HL-60 (cell line): ENCODE results near the gene MARCO.

Source experiments
- CTCF ChIP-seq: IDR thresholded peaks from one replicate; pipeline ENCODE4 v1.5.1; 2011; ENCODE audit warnings: low read length, control low read depth, inconsistent platforms; ENCODE audit not compliant: insufficient read depth
- GABPA ChIP-seq: IDR thresholded peaks from 2 replicates; pipeline ENCODE4 v1.6.1; 2012; ENCODE audit warnings: low read depth
- POLR2AphosphoS5 ChIP-seq: IDR thresholded peaks from 2 replicates; pipeline ENCODE4 v1.6.1; 2012; ENCODE audit warnings: low read depth
- REST ChIP-seq: IDR thresholded peaks from 2 replicates; pipeline ENCODE4 v1.6.1; 2012; ENCODE audit warnings: low read depth; ENCODE audit not compliant: insufficient replicate concordance
- SPI1 ChIP-seq: IDR thresholded peaks from 2 replicates; pipeline ENCODE4 v1.6.1; 2012; ENCODE audit warnings: low read depth, mild to moderate bottlenecking, borderline replicate concordance

- TF ChIP-seq REST = no peak
- TF ChIP-seq POLR2AphosphoS5 = no peak
- TF ChIP-seq CTCF = no peak
- no peak for TF ChIP-seq GABPA
- no peak for TF ChIP-seq SPI1
Observed at GRCh38 chr2:118943286-118943685, 1.3 kb downstream of the MARCO start.
